HG02798 (cell line): ENCODE measurements around the gene EIF4E3.

Source experiments
- ATAC-seq: cut with Tn5 transposase; IDR thresholded peaks from one replicate; pipeline ENCODE4 v1.9.1; 2021; ENCODE audit warnings: mild to moderate bottlenecking; ENCODE audit not compliant: unreplicated experiment, poor library complexity

EIF4E3 gene

DNA sequence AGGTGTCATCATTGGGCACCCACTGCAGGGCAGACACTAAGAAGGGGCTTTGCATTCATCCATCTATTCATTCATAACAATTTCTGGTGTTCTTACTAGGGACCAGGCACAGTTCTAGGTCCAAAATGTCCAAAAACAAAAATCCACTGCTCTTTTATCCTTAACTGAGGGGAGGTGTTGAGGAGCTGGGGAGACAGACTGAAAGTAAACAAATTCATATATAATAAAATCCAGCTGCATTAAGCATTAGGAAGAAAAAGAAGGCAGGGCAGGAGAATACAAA is 1.1 kb downstream of the EIF4E3 start:
- ATAC-seq, result no peak

DNA sequence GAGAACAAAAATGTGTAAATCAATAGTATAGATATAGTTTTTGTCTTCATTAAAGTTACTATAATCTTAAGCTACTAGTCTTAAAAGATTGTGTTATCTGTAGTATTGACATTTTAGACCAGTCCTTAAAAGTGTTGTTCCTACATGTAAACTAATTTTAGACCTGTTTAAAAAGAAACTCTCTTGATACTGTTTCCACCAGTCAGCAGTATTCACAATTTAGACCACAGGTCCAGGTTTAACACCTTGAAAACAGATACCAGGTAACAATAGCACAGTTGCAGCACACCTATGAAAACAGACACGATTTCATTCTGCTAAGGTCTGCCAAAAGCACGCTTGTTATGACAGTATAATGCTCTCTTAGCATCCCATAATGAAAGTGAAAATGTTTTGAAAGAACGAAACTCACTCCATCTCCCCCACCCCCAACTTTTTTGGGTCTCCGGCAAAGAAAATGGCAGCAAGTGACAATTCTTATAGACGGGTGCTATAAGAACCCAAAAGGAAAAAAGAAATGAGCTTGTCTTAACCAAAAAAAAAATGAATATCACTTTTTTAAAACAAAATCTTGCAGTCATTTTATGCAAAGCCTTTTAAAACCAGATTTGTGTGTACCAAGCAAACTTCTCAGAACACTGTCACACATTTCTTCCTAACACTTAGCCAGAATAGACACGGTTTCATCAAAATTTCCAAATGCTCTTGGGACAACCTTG is 1.6 kb downstream of the EIF4E3 start:
- ATAC-seq, result peak; percentile 40

DNA sequence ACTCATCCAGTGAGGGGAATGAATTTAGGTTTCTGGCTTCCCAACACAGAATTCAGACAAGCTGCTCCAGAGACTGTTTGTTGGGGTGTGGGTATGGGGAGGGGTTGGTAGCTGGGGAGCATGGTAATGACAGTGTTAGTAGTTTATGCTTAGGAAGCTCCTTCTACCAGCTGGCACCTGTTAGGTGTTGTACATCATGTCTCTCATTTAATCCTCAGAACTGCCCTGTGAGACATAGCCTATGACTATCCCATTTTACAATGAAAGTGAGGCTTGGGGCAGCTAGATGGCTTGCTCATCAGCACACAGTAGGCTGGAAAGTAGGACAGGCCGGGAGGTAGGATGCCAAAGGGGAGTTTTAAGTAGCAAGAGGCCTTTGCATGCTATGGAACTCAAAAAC is 2.5 kb downstream of the EIF4E3 start:
- ATAC-seq, result no peak

- no peak for ATAC-seq
Measured at GRCh38 chr3:71721651-71722157, 3.5 kb downstream of the EIF4E3 start.

DNA sequence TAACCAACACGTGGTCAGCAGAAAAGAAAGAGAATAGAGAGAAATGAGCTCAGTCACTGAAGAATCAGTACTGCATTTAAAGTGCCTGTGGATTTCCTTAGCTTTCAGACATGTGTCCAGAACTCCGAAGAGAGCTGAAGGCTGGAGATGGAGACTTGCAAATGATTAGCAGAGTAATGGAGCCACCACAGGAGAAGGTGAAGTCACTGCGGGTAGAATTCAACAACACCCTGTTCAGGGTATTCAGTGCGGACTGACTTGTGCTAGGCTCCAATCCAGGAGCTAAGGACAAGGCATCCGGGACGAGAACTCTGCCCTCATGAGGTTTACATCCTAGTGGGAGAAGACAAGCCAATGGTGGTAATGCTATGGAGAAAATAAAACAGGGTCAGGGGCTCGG is 4.2 kb downstream of the EIF4E3 start:
- ATAC-seq, result no peak

DNA sequence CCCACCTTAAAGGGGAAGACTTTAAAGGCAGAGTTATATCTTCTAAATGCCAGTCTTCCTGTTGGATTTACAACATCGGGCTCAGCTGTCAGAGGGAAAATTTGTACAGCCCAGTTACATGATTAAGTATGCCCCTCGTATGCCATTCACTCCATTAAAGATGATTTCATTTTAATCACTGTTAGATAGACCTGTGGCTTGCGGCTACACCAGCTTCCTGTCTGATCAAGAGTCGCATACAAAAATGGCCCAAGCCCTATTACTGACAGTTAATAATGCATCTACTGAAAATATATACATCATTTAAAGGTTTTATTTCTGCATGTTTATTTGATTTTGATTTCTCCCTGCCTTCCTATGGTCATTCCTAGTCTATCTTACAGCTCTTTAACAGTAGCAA is 7.1 kb downstream of the EIF4E3 start:
- no peak for ATAC-seq

DNA sequence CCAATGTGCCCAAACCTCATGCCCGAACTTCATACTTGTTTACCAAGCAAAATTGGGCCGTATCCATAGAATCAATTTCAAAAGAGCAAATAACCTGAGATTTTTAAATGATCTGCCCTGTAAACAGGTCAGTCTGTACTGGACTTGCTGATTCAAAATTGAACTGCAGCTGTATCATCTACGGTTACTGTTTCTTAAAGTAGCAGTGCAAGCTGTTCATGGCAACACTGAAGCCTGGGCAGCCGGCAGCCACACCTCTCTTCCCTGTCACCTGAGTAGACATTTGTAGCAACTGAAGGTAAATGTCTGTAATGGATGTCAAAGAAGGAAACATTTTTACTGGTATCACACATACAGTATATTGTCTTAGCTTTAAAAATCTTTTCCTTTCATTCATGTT is 10.6 kb downstream of the EIF4E3 start:
- ATAC-seq, result no peak

GRCh38 chr3:71713041-71713440 is 12.2 kb downstream of the EIF4E3 start:
- ATAC-seq, result no peak

- peak; percentile 84 for ATAC-seq
Measured at GRCh38 chr3:71710906-71711494, 14.2 kb downstream of the EIF4E3 start.

DNA sequence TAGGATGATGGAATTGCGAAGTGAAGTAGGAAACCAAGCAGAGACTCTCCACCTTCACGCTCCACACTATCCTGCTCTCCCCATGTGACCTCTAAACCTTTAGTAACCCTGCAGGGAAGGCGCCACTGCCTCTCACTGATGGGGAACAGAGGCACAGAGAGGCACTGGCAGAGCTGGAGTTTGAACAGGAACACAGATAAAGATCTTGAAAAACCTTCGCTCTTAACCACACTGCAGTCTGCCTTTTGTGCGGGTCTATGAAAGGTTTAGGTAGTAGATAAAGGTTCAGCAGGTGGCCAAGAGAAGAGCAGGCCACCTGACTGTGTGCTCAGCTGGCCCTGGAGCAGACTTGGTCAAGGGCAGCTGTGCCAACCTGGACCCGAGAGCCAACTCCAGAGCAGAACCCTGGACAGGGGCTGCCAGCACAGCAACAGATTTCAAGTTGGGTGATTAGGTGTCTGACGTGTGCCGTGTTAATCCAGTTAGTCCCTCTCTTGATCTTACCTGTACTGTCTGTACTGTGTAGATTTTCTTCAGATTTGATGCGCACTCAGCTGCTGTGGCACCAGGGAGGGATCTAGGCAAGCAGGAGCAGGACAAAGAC is 15.2 kb downstream of the EIF4E3 start:
- ATAC-seq, result no peak

DNA sequence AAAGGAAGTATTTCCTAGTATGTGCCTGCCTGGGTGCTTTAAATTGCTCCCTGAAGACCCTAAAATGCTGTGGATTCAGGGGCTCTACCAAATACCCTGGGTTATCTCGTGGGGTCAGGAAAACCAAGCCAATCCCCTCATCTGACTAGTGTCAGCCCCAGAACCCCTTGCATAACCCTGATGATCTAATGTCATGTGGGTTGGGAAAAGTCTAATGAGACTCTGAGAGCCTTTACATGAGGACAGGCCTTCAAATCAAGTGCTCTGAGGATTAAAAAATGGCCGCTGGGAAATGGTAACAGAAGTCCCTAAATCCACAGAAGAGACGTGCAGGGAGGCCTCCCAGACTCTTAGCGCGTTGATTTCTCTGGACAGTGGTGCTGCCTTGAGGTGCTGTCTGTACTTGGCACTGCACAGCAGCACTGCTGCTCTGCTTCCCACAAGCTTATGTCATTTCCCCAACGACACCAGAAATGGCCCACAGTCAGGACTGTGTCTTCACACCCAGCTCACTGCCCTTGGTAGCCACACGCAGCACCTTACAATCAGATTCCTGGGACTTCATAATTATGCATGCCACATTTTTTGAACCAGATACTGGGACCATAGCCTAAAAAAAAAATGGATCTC is 16.6 kb downstream of the EIF4E3 start:
- no peak for ATAC-seq

DNA sequence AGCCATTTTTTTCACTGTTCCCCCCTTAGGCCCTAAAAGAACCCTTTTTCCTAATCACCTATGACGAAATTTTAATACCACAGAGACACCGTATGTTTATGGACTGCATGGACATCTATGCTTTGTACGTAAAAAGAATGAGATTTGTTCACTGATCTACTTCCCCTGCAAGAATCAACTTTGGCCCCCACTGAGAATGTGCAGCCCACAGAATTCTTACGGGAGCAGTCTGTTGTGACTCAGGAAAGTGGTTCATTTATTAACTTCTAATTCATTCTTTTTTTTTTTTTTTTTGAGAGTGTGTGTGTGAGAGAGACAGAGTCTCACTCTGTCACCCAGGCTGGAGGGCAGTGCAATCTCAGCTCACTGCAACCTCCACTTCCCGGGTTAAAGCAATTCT is 17.6 kb downstream of the EIF4E3 start:
- ATAC-seq, result no peak

GRCh38 chr3:71705681-71706080 is 19.5 kb downstream of the EIF4E3 start:
- ATAC-seq, result no peak

GRCh38 chr3:71704915-71705314 is 20.3 kb downstream of the EIF4E3 start:
- no peak for ATAC-seq

DNA sequence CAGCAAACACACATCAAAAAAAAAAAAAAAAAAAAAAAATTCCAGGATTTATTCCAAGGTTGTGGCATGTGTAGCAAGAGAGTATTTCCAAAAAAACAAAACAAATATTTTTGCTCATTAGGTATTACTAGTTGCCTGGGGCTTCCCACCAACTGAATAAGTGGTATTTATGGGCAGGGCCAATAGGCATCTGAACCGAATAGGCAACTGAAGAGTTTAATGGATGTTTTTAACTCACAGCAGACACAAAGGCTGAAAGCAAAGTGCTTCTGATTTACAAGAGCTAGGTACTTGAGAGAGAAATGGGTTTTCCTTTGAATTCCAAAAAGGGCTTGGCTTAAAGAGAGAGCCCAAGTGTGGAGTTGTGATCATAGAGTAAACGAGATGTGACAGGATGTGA is 21.4 kb downstream of the EIF4E3 start:
- ATAC-seq, result no peak

- no peak for ATAC-seq
Measured at GRCh38 chr3:71702131-71703024, 22.8 kb downstream of the EIF4E3 start.

- no peak for ATAC-seq
Measured at GRCh38 chr3:71701251-71701762, 23.9 kb downstream of the EIF4E3 start.

- ATAC-seq, result no peak
Measured at GRCh38 chr3:71695000-71695482, 30.2 kb downstream of the EIF4E3 start.

- ATAC-seq, result no peak
Measured at GRCh38 chr3:71694358-71694999, 30.7 kb downstream of the EIF4E3 start.

DNA sequence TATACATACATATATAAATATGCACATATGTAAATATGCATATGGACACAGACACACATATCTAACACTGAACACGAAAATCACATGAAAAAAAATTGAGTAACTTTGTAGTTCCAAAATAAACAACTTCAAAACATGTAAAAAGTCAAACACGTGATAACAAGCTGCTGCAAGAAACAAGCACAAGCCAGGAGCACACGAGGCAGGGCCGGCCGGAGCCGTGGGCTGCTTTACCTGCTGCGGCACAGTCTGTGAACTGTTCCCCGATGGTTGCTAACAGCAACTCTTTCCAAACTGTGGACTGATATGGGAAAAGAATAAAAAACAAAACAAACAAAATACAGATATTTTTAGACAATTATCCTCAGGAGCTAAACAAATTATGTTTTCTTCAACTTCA is 31.6 kb downstream of the EIF4E3 start:
- no peak for ATAC-seq
